HUES64 (cell line): ENCODE results near the gene DGKB.

Source experiments
- H3K27ac ChIP-seq: 2 replicates; pipeline ENCODE4 v1.7.0; 2013; ENCODE audit warnings: low read depth, low read length, inconsistent platforms
- H3K27me3 ChIP-seq: 2 replicates; pipeline ENCODE4 v1.6.1; 2013; ENCODE audit warnings: mild to moderate bottlenecking, low read length; ENCODE audit not compliant: insufficient read depth
- H3K36me3 ChIP-seq: 2 replicates; pipeline ENCODE4 v1.6.1; 2013; ENCODE audit warnings: mild to moderate bottlenecking, low read length; ENCODE audit not compliant: insufficient read depth
- H3K4me1 ChIP-seq: 2 replicates; pipeline ENCODE4 v1.6.1; 2013; ENCODE audit warnings: mild to moderate bottlenecking, low read length, moderate library complexity; ENCODE audit not compliant: insufficient read depth
- H3K4me3 ChIP-seq: 2 replicates; pipeline ENCODE4 v1.5.1; 2013; ENCODE audit warnings: mild to moderate bottlenecking, low read length, moderate library complexity
- H3K9ac ChIP-seq: 2 replicates; pipeline ENCODE4 v1.6.1; 2013; ENCODE audit warnings: mild to moderate bottlenecking, low read depth, low read length
- H3K9me3 ChIP-seq: 2 replicates; pipeline ENCODE4 v1.6.1; 2013; ENCODE audit warnings: low read depth, low read length; ENCODE audit not compliant: insufficient read depth
- whole genome bisulfite sequencing: fragments of 150-250, 120-280 bp; methylation state at CpG from one replicate; pipeline ENCODE4 v1.1.7; 2013; ENCODE audit warnings: missing lambda C conversion rate; 5-methylcytosine and 5-hydroxymethylcytosine counted together

Gene DGKB

DNA sequence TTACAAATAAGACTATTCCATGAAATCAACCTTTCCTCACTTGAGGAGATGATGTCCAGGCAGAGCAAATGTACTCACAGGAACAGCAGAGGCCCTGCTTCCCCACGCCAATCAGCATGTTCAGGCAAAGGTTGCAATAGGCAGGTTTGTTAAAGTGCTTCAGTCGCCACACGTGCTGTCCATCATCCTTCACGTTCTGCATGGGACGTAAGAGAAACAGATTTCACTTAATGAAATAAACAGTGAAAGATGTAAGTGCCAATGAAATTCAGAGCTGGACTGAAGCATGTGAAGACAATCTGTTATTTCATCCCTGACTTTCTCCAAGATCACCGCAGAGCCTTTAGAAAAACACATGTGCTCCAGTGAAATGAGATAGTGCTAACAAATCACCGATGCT lies 217.4 kb downstream of the DGKB start:
- WGBS, result 92% methylated on average over 7 of the region's 7 CpGs
- H3K9ac ChIP-seq, result no peak overlapping the region

DNA sequence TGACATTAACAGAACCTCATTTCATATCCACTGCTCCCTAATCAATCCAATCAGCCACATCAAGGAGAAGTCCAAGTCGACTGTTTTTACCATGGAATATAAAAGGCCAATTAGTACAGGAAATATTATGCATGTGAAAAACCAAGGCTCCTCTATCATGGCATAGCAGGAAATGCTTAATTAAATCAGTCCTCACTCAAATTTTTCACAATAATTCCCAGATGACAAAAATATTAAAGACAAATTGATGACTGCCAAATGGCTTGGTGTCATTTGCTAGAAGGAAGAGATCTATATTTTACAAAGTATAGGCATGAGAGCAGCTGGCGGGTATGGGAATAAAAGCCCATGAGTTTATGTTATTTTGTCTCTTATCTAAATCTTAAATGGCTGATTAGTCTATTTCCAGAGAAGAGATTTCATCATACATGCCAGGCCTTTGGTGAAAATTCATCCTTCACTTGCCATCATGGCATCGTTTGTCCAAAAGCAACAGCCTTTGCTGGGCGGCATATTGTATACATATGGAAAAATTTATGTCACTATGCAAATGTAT lies 219.6 kb downstream of the DGKB start:
- H3K4me1 ChIP-seq, result no peaks in the 10 kb centered on the region; the same call in 1 of the 2 replicates
- H3K27ac ChIP-seq, result no peak overlapping the region
- H3K36me3 ChIP-seq, result no peaks in the 10 kb centered on the region
- H3K4me3 ChIP-seq, result no peak overlapping the region
- no peaks in the 10 kb centered on the region for H3K9me3 ChIP-seq
- no peaks in the 10 kb centered on the region for H3K27me3 ChIP-seq
- no peak overlapping the region for H3K9ac ChIP-seq
- 96% methylated on average over 3 of the region's 4 CpGs for WGBS

More for the DNA sequence above, 217.4 kb downstream of the DGKB start:
- H3K9me3 ChIP-seq, result no peaks in the 10 kb centered on the region
- H3K36me3 ChIP-seq, result no peaks in the 10 kb centered on the region
- H3K27me3 ChIP-seq, result no peaks in the 10 kb centered on the region
- H3K4me1 ChIP-seq, result no peaks in the 10 kb centered on the region; the same call in 1 of the 2 replicates
- H3K27ac ChIP-seq, result no peak overlapping the region
- no peak overlapping the region for H3K4me3 ChIP-seq

DNA sequence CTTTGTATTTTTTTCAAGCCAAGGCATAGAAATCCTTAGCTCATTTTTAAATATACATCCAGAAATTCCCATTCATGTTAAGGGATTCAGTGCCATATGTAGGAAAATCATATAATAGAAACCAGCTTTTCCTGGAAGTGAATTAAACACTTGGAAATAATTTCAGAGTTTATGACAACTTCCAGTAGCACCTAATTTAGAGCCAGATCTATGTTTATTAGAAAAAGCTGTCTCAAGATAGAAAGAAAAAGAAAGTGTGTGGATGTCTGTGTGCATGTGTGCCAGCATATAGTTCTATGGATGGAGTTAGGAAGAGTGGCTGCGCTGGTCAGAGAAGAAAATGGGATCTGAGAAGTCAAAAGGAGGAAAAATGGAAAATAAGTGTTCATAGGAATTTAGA lies 225.7 kb downstream of the DGKB start:
- Histone ChIP-seq H3K9ac (no peak overlapping the region), H3K27me3 (no peaks in the 10 kb centered on the region), H3K27ac (no peak overlapping the region), H3K4me1 (no peaks in the 10 kb centered on the region; the same call in 1 of the 2 replicates), H3K9me3 (no peaks in the 10 kb centered on the region), H3K36me3 (no peaks in the 10 kb centered on the region), H3K4me3 (no peak overlapping the region)
- WGBS, result 89% methylated on average over 1 of the region's 1 CpG

DNA sequence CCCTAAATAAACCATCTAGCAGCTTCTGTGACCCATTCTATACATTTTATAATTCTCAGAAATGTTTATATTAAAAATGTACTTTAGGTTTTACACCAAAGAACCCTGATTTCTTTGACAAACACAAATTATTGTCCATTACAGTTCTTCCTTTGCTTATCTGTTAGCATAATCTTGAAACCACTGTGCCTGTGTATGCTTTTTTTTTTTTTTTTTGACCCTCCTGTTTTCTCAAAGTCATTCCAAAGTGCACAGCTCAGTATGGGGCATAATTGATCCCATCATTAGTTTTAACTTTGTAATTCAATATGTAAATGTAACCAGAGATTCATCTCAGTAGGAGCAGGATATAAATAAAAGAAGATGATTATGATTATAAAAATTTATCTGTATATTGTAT lies 229.3 kb downstream of the DGKB start:
- no peak overlapping the region for H3K27ac ChIP-seq
- H3K4me1 ChIP-seq, result no peaks in the 10 kb centered on the region
- no peaks in the 10 kb centered on the region for H3K36me3 ChIP-seq
- no peaks in the 10 kb centered on the region for H3K27me3 ChIP-seq
- H3K4me3 ChIP-seq, result no peak overlapping the region
- no peak overlapping the region for H3K9ac ChIP-seq
- no peaks in the 10 kb centered on the region for H3K9me3 ChIP-seq

DNA sequence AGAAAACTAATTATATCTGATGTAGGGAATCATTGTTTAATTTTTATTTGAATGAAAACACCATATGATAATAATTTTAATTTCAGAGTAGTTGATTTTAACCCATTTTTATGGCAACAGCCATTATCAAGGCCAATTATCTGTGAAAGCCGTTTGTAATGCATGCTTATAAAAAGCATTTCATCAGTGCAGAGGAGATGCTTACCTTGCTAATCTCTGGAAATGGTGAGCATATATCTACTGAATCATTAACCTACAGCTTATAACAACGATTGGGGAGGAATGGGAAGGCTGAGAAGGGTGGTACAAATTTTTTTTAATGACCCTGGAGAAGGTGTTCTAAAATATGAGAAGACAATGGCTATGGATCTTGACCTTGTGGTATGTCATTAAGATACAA lies 235.6 kb downstream of the DGKB start:
- Histone ChIP-seq H3K27ac (no peak overlapping the region), H3K9ac (no peak overlapping the region), H3K4me3 (no peak overlapping the region), H3K4me1 (no peaks in the 10 kb centered on the region), H3K27me3 (no peaks in the 10 kb centered on the region), H3K9me3 (no peaks in the 10 kb centered on the region), H3K36me3 (no peaks in the 10 kb centered on the region)
- WGBS, result 78% methylated on average over 2 of the region's 2 CpGs

DNA sequence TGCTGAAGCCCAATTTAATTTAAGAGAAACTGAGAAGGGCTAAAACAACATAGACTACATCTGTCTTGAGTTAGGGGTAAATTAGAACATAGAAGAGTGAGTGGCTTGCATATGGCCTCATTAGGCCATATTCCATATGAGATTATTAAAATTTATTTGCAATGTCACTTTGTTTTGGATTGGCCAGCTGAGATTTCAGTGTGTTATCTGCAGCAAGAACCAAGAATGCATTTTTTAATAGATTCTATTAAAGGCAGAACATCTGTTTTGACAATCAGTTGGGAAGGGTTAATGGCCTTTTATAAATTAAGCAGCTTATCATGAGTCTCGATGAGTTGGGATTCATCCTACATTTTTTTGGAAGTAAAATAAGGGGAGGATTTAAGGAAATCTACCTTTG lies 236.2 kb downstream of the DGKB start:
- WGBS, result 90% methylated on average over 1 of the region's 1 CpG
- Histone ChIP-seq H3K36me3 (no peaks in the 10 kb centered on the region), H3K27ac (no peak overlapping the region), H3K9me3 (no peaks in the 10 kb centered on the region), H3K9ac (no peak overlapping the region), H3K4me3 (no peak overlapping the region), H3K4me1 (no peaks in the 10 kb centered on the region), H3K27me3 (no peaks in the 10 kb centered on the region)

DNA sequence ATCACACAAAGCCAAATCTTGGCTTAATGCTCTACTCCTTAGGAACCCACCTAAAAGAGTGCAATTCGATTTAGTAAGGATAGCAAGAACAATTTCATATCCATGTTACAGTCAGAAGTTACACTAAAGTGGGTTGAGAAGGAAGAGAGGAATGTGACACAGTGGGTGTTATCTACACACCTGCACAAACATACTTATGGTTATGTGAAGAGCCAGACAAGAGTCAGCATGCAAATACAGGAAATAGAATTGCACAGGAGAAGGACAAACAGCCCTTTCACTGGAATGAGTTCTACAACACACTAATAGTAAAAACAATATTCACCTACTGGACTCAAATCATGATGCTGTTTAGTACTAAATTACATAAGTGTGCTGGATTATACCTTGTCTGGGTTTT lies 262.8 kb downstream of the DGKB start:
- H3K27me3 ChIP-seq, result no peaks in the 10 kb centered on the region
- no CpG with 5 or more reads among the region's 1 CpG for WGBS
- H3K27ac ChIP-seq, result no peak overlapping the region
- no peaks in the 10 kb centered on the region for H3K36me3 ChIP-seq
- H3K9me3 ChIP-seq, result peaks cover 2% of the 10 kb centered on the region; the same call in 1 of the 2 replicates
- no peak overlapping the region for H3K9ac ChIP-seq
- H3K4me3 ChIP-seq, result no peak overlapping the region
- no peaks in the 10 kb centered on the region for H3K4me1 ChIP-seq

DNA sequence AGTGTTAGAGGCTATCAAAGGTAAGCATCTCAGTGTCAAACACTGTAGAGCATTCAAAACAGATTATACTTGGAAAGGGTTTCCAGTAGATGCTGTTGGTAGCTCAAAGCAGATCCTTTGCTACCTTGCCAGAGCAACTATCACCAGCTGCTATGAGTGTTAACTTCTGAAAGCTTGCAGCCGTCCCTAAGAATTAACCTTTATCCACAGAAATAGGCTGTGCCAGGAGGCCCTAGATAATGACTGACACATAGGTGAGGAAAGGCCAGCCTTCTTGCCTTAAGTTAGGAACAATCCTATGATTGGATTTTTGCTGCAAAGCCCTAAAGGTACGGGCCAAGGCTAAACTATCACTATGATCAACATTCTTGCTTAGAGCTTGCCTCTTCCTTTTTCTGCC lies 263.2 kb downstream of the DGKB start:
- Histone ChIP-seq H3K9ac (no peak overlapping the region), H3K27ac (no peak overlapping the region), H3K9me3 (no peaks in the 10 kb centered on the region), H3K4me1 (no peaks in the 10 kb centered on the region), H3K4me3 (no peak overlapping the region), H3K27me3 (no peaks in the 10 kb centered on the region), H3K36me3 (no peaks in the 10 kb centered on the region)
- WGBS, result 96% methylated on average over 2 of the region's 2 CpGs

DNA sequence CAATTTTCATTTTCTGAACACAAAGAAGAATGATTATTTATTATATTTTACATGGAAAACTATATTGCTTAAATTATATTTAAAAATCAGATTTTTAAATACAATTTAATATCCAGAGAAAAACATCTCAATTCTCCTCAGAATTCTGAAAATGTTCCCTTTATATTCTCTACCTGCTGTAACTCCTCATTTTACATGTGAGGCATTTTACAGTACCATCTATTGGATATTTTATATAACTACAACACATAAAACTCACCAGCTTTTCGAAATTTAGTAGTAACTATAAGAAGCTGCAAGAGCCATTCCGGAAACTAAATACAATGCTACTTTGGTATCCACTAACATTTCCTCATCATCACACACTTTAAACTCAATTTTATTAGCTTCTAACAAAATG lies 264.6 kb downstream of the DGKB start:
- H3K9me3 ChIP-seq, result no peaks in the 10 kb centered on the region
- H3K27ac ChIP-seq, result no peak overlapping the region
- H3K9ac ChIP-seq, result no peak overlapping the region
- H3K27me3 ChIP-seq, result no peaks in the 10 kb centered on the region
- WGBS, result 95% methylated on average over 2 of the region's 2 CpGs
- H3K36me3 ChIP-seq, result no peaks in the 10 kb centered on the region
- no peaks in the 10 kb centered on the region for H3K4me1 ChIP-seq
- no peak overlapping the region for H3K4me3 ChIP-seq

DNA sequence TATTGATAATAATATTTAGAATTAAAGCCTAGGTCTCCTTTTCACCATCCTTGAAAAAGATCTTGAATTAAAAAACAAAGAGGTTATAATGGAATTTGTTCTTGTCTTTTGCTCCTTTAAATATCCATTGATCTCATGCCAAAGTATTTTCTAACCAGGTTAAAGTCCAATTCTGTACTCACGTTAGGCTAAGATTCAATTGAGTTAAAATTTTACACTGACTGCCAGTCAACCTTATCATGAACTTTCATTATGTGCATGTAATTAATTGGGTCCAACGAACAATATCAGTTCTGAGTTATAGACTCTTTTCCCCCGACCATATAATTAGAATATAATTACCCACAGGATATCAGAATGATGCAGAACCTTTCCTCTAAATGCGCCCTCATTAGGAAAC lies 266.6 kb downstream of the DGKB start:
- Histone ChIP-seq H3K4me3 (no peak overlapping the region), H3K4me1 (no peaks in the 10 kb centered on the region), H3K36me3 (no peaks in the 10 kb centered on the region), H3K9me3 (no peaks in the 10 kb centered on the region), H3K27ac (no peak overlapping the region), H3K9ac (no peak overlapping the region), H3K27me3 (no peaks in the 10 kb centered on the region)
- WGBS, result 94% methylated on average over 4 of the region's 4 CpGs

DNA sequence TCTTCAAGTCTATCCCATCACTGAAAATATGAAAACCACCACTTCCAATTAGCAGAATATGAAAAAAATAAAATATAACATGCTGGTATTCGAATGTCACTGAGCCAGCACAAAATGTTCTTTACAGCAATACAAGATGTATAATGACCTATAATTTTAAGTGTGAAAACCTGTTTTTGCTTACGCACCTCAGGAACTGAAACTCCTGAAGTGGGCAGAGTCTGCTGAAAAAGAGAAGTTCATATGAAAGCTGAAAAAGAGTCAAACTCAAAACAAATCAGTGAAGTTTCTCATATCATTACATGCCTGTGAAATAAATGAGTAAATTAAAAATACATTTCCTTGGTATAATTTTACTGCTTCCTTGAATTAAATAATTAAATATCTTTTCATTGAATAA lies 272.5 kb downstream of the DGKB start:
- Histone ChIP-seq H3K9me3 (no peaks in the 10 kb centered on the region), H3K27me3 (no peaks in the 10 kb centered on the region), H3K4me3 (no peak overlapping the region), H3K36me3 (no peaks in the 10 kb centered on the region), H3K4me1 (no peaks in the 10 kb centered on the region), H3K9ac (no peak overlapping the region), H3K27ac (no peak overlapping the region)
- WGBS, result 93% methylated on average over 2 of the region's 2 CpGs

DNA sequence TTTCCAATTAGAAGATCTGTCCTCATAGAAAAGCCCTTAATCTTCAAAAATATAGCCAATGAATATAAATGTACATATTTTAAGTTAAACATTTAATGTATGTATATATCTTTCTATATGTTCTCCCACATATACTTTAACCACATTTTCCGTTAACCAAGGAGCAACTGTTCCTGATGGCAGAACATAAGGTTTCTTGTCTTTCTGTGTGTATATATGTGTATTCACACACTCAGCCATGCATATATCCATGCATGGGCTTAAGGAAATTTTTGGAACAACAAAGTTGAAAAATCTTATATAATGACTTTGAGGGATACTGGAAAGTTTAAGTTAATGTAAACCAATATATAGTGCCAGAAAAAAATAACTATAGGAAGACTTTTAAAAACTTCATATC lies 274.0 kb downstream of the DGKB start:
- no peaks in the 10 kb centered on the region for H3K9me3 ChIP-seq
- no peak overlapping the region for H3K4me3 ChIP-seq
- WGBS, result no CpG with 5 or more reads among the region's 1 CpG
- H3K27ac ChIP-seq, result no peak overlapping the region
- no peaks in the 10 kb centered on the region for H3K4me1 ChIP-seq
- H3K27me3 ChIP-seq, result no peaks in the 10 kb centered on the region
- no peaks in the 10 kb centered on the region for H3K36me3 ChIP-seq
- no peak overlapping the region for H3K9ac ChIP-seq
